HL-60 (cell line): ENCODE data around the gene SLFNL1.

Experiments used
- GABPA ChIP-seq: IDR thresholded peaks from 2 replicates; pipeline ENCODE4 v1.6.1; 2012; ENCODE audit warnings: low read depth
- REST ChIP-seq: IDR thresholded peaks from 2 replicates; pipeline ENCODE4 v1.6.1; 2012; ENCODE audit warnings: low read depth; ENCODE audit not compliant: insufficient replicate concordance

GRCh38 chr1:40997096-40997495, 24.4 kb downstream of the SLFNL1 start:
- TF ChIP-seq GABPA: no peak
- no peak for TF ChIP-seq REST
